ENCODE measurements around the gene ECSIT.

DNA sequence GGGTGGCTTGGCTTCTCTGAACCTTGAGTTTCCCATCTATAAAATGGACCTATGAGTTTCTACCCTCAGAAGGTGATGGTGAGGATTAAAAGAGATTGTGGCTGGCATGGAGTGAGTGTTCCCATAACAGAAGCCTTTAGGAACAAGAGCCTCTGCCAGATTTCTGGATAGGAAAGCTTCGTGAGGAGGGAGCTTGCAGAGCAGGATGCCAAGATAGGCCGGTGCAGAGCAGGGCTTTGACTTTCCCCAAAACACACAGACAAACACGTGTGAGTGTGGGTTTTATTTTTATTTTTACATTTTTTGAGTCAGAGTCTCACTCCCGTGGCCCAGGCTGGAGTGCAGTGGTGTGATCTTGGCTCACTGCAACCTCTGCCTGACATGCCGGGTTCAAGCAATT is 6.0 kb upstream of the ECSIT start:
- TF ChIP-seq, protein P1, sequence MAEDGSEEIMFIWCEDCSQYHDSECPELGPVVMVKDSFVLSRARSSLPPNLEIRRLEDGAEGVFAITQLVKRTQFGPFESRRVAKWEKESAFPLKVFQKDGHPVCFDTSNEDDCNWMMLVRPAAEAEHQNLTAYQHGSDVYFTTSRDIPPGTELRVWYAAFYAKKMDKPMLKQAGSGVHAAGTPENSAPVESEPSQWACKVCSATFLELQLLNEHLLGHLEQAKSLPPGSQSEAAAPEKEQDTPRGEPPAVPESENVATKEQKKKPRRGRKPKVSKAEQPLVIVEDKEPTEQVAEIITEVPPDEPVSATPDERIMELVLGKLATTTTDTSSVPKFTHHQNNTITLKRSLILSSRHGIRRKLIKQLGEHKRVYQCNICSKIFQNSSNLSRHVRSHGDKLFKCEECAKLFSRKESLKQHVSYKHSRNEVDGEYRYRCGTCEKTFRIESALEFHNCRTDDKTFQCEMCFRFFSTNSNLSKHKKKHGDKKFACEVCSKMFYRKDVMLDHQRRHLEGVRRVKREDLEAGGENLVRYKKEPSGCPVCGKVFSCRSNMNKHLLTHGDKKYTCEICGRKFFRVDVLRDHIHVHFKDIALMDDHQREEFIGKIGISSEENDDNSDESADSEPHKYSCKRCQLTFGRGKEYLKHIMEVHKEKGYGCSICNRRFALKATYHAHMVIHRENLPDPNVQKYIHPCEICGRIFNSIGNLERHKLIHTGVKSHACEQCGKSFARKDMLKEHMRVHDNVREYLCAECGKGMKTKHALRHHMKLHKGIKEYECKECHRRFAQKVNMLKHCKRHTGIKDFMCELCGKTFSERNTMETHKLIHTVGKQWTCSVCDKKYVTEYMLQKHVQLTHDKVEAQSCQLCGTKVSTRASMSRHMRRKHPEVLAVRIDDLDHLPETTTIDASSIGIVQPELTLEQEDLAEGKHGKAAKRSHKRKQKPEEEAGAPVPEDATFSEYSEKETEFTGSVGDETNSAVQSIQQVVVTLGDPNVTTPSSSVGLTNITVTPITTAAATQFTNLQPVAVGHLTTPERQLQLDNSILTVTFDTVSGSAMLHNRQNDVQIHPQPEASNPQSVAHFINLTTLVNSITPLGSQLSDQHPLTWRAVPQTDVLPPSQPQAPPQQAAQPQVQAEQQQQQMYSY (CRISPR knock-in tag; IDR thresholded peaks at IDR 0.05) = no peak
- TF ChIP-seq ZBTB43 (CRISPR knock-in tag; IDR thresholded peaks at IDR 0.05) = no peak
- TF ChIP-seq ETV6 (CRISPR knock-in tag; IDR thresholded peaks at IDR 0.05) = no peak
- TF ChIP-seq, protein P2, sequence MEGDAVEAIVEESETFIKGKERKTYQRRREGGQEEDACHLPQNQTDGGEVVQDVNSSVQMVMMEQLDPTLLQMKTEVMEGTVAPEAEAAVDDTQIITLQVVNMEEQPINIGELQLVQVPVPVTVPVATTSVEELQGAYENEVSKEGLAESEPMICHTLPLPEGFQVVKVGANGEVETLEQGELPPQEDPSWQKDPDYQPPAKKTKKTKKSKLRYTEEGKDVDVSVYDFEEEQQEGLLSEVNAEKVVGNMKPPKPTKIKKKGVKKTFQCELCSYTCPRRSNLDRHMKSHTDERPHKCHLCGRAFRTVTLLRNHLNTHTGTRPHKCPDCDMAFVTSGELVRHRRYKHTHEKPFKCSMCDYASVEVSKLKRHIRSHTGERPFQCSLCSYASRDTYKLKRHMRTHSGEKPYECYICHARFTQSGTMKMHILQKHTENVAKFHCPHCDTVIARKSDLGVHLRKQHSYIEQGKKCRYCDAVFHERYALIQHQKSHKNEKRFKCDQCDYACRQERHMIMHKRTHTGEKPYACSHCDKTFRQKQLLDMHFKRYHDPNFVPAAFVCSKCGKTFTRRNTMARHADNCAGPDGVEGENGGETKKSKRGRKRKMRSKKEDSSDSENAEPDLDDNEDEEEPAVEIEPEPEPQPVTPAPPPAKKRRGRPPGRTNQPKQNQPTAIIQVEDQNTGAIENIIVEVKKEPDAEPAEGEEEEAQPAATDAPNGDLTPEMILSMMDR (IDR thresholded peaks at IDR 0.05) = no peak
- TF ChIP-seq, protein P3, sequence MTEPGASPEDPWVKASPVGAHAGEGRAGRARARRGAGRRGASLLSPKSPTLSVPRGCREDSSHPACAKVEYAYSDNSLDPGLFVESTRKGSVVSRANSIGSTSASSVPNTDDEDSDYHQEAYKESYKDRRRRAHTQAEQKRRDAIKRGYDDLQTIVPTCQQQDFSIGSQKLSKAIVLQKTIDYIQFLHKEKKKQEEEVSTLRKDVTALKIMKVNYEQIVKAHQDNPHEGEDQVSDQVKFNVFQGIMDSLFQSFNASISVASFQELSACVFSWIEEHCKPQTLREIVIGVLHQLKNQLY (CRISPR knock-in tag; IDR thresholded peaks at IDR 0.05) = no peak
